Measurements from ENCODE around the gene SLAMF1.

The SLAMF1 gene

GRCh38 chr1:160672789-160673695 is 26.2 kb upstream of the SLAMF1 start:
- no peak for DNase-seq (ENCODE audit: low spot score)
- POLR2A ChIA-PET (ENCODE audit: low non-redundant PET) = no interaction called here
- TF ChIP-seq CTCF (conservative IDR thresholded peaks at IDR 0.05; ENCODE audit: low read depth) = no peak
- CTCF ChIA-PET = interaction anchor here (0.6 kb wide), 2 partner anchors 166 to 255 kb away, joined by 3 to 4 read pairs; no protein-coding TSS in a partner anchor
- no peak overlapping the region for H3K27ac ChIP-seq

- no peak for TF ChIP-seq CTCF (conservative IDR thresholded peaks at IDR 0.05; ENCODE audit: low read depth)
- DNase-seq (ENCODE audit: low spot score) = no peak
- ChIA-PET POLR2A (ENCODE audit: low non-redundant PET) (no interaction called here), CTCF (interaction anchor here (0.9 to 1.3 kb wide), 2 partner anchors 27 to 217 kb away, joined by 3 read pairs; no protein-coding TSS in a partner anchor)
- H3K27ac ChIP-seq = no peak overlapping the region
Measured at GRCh38 chr1:160671603-160672517, 25.0 kb upstream of the SLAMF1 start.

GRCh38 chr1:160670701-160671100 is 23.9 kb upstream of the SLAMF1 start:
- no peak for DNase-seq (ENCODE audit: low spot score)
- no peak for TF ChIP-seq CTCF (conservative IDR thresholded peaks at IDR 0.05; ENCODE audit: low read depth)
- no peak overlapping the region for H3K27ac ChIP-seq
- ChIA-PET CTCF (no interaction called here), POLR2A (ENCODE audit: low non-redundant PET) (no interaction called here)

GRCh38 chr1:160669802-160670201 is 23.0 kb upstream of the SLAMF1 start:
- no peak overlapping the region for H3K27ac ChIP-seq
- no peak for TF ChIP-seq CTCF (conservative IDR thresholded peaks at IDR 0.05; ENCODE audit: low read depth)
- ChIA-PET POLR2A (ENCODE audit: low non-redundant PET) (no interaction called here), CTCF (no interaction called here)
- DNase-seq (ENCODE audit: low spot score) = no peak

GRCh38 chr1:160669276-160669675 is 22.4 kb upstream of the SLAMF1 start:
- ChIA-PET POLR2A (ENCODE audit: low non-redundant PET) (no interaction called here), CTCF (no interaction called here)
- DNase-seq (ENCODE audit: low spot score) = no peak
- no peak for TF ChIP-seq CTCF (conservative IDR thresholded peaks at IDR 0.05; ENCODE audit: low read depth)
- H3K27ac ChIP-seq = no peak overlapping the region

- DNase-seq (ENCODE audit: low spot score) = no peak
- ChIA-PET CTCF (interaction anchor here (0.7 kb wide), 1 partner anchor 107 kb away, joined by 3 read pairs; no protein-coding TSS in a partner anchor), POLR2A (ENCODE audit: low non-redundant PET) (no interaction called here)
- no peak overlapping the region for H3K27ac ChIP-seq
- no peak for TF ChIP-seq CTCF (conservative IDR thresholded peaks at IDR 0.05; ENCODE audit: low read depth)
Measured at GRCh38 chr1:160667896-160668295, 21.1 kb upstream of the SLAMF1 start.

Data from RWPE1 (cell line).